Right lobe of liver (tissue), 4 donors: ENCODE results near the gene AQP4.

Experiments used
- POLR2A ChIP-seq: fragments of 450-650 bp; IDR thresholded peaks from one replicate; pipeline ENCODE4 v1.6.1; 2017; ENCODE audit warnings: antibody characterized with exemption, mild to moderate bottlenecking
- TF ChIP-seq, protein P1 (sequence below), 4 donors: fragments of 200-600 bp in 3 of 4; fragments of 450-650 bp in 1 of 4; IDR thresholded peaks; one replicate each; pipeline versions ENCODE4 v1.5.1 to v1.8.0; 2016 to 2022; ENCODE audit warnings: antibody characterized with exemption in 4 of 4, mild to moderate bottlenecking in 2 of 4
- donor health status: DM: no; HTN: no; CAD: no.
- donor health status: DM: no; HTN: no; CAD: no.
- donor health status: DM: no; HTN: yes; CAD: no.

DNA sequence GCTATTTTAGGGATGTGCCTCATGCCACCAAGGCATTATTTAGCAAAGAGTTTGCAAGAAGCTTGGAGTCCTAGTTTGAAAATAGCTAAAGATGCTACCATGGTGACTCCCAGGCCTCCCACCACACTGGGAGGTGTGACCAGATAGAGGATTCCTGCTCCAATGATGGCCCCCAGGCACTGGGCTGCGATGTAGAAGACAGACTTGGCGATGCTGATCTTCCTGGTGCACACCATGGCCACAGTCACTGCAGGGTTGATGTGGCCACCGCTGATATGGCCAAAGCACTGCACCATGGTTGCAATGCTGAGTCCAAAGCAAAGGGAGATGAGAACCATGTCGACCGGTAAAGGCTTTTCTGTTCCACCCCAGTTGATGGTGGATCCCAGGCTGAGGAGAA, 3.4 kb downstream of the AQP4 start:
- TF ChIP-seq, protein P1, sequence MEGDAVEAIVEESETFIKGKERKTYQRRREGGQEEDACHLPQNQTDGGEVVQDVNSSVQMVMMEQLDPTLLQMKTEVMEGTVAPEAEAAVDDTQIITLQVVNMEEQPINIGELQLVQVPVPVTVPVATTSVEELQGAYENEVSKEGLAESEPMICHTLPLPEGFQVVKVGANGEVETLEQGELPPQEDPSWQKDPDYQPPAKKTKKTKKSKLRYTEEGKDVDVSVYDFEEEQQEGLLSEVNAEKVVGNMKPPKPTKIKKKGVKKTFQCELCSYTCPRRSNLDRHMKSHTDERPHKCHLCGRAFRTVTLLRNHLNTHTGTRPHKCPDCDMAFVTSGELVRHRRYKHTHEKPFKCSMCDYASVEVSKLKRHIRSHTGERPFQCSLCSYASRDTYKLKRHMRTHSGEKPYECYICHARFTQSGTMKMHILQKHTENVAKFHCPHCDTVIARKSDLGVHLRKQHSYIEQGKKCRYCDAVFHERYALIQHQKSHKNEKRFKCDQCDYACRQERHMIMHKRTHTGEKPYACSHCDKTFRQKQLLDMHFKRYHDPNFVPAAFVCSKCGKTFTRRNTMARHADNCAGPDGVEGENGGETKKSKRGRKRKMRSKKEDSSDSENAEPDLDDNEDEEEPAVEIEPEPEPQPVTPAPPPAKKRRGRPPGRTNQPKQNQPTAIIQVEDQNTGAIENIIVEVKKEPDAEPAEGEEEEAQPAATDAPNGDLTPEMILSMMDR (IDR thresholded peaks at IDR 0.05): no peak
- no peak for TF ChIP-seq POLR2A
